ENCODE measurements around the gene EIF2S2.

EIF2S2 gene

DNA sequence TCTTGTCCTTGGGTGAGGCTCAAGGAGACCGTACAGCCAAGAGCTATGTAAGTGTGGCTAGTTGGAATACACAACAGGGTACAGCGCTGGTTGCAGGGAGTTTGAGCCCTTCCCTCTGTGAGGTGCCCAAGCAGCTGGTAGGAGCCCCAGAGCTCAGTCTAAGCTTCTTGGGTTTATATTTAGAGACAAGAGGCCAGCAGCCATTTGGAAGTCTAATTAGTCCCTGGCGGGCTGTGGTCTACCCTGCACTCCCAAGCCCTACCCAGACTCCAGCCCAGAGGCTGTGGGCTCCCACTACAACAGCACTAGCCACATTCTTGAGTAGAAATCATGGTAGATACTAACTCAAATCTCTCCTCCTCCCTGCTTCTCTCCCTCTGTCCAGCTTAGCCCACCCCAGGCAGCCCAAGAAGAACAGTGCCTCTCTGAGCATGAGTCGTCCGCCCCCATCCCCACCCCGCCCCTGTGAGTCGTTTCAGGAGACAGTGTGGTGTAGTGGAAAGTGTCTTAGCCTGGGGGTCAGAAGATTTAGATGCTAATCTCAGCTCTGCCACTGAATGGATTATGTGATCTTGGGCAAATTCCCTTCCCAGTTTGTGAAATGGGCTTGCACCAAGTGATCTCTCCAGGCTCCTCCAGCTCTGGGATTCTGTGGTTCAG lies 37.8 kb downstream of the EIF2S2 start:
- no peak overlapping the region for H3K27ac ChIP-seq
- TF ChIP-seq, protein P1, sequence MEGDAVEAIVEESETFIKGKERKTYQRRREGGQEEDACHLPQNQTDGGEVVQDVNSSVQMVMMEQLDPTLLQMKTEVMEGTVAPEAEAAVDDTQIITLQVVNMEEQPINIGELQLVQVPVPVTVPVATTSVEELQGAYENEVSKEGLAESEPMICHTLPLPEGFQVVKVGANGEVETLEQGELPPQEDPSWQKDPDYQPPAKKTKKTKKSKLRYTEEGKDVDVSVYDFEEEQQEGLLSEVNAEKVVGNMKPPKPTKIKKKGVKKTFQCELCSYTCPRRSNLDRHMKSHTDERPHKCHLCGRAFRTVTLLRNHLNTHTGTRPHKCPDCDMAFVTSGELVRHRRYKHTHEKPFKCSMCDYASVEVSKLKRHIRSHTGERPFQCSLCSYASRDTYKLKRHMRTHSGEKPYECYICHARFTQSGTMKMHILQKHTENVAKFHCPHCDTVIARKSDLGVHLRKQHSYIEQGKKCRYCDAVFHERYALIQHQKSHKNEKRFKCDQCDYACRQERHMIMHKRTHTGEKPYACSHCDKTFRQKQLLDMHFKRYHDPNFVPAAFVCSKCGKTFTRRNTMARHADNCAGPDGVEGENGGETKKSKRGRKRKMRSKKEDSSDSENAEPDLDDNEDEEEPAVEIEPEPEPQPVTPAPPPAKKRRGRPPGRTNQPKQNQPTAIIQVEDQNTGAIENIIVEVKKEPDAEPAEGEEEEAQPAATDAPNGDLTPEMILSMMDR (IDR thresholded peaks at IDR 0.05; ENCODE audit: low read depth, low read length, missing control alignments), result no peak
- H3K27me3 ChIP-seq (replicated peaks), result no peaks in the 10 kb centered on the region
- peaks cover 14% of the 10 kb centered on the region for H3K36me3 ChIP-seq (replicated peaks)
- in situ Hi-C loops (cut with HindIII; ENCODE audit: low pct_ligation_motif_present, low sequenced_read_pairs), result no loop called here
- DNase-seq, result no peak
- H3K4me3 ChIP-seq (ENCODE audit: low read depth, low read length), result no peak overlapping the region

DNA sequence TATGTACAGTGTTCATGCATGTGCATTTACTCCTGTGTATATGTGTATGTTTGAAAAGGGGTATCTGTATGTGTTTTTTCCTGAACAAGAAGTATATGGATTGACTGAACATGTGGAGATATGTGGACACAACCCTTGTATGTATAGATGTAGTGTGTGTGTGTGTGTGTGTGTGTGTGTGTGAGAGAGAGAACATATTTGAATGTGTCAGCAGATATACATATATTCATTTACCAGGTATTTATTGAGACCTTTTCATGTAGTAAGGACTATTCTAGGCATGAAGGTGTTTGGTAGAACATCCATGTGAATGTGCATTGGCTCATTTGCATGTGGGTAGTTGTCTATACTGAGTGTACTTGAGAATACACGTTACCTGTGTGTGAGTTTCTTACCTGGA lies 39.3 kb downstream of the EIF2S2 start:
- TF ChIP-seq, protein P1 (IDR thresholded peaks at IDR 0.05; ENCODE audit: low read depth, low read length, missing control alignments), result no peak
- no peak overlapping the region for H3K4me3 ChIP-seq (ENCODE audit: low read depth, low read length)
- in situ Hi-C loops (cut with HindIII; ENCODE audit: low pct_ligation_motif_present, low sequenced_read_pairs), result no loop called here
- no peaks in the 10 kb centered on the region for H3K27me3 ChIP-seq (replicated peaks)
- H3K36me3 ChIP-seq (replicated peaks), result peaks cover 11% of the 10 kb centered on the region
- no peak for DNase-seq
- H3K27ac ChIP-seq, result no peak overlapping the region

DNA sequence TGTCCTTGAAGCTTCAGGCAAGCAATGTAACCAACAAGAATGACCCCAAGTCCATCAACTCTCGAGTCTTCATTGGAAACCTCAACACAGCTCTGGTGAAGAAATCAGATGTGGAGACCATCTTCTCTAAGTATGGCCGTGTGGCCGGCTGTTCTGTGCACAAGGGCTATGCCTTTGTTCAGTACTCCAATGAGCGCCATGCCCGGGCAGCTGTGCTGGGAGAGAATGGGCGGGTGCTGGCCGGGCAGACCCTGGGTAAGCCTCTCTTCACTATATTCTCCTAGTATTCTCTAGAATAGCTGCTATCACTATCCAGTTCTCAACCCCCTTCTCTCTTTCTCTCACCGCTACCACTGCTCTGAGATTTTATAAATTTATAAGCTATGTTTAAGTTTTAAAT lies 40.0 kb downstream of the EIF2S2 start:
- H3K27me3 ChIP-seq (replicated peaks), result no peaks in the 10 kb centered on the region
- DNase-seq, result no peak
- no peak overlapping the region for H3K27ac ChIP-seq
- H3K4me3 ChIP-seq (ENCODE audit: low read depth, low read length), result no peak overlapping the region
- in situ Hi-C loops (cut with HindIII; ENCODE audit: low pct_ligation_motif_present, low sequenced_read_pairs), result no loop called here
- TF ChIP-seq, protein P1 (IDR thresholded peaks at IDR 0.05; ENCODE audit: low read depth, low read length, missing control alignments), result no peak
- peaks cover 4% of the 10 kb centered on the region for H3K36me3 ChIP-seq (replicated peaks)

DNA sequence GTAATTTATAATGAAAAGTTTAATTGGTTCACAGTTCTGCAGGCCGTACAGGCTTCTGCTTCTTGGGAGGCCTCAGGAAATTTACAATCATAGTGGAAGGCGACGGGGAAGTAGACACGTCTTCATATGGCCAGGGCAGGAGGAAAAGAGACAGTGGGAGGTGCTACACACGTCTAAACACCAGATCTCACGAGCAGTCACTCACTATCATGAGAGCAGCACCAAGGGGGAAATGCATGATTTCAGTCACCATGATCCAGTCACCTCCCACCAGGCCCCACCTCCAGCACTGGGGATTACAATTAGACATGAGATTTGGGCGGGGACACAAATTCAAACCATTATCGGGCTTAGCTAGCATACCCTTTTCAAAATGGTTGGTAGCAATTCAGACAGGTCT lies 41.2 kb downstream of the EIF2S2 start:
- no peak for DNase-seq
- in situ Hi-C loops (cut with HindIII; ENCODE audit: low pct_ligation_motif_present, low sequenced_read_pairs), result no loop called here
- Histone ChIP-seq H3K4me3 (ENCODE audit: low read depth, low read length) (no peak overlapping the region), H3K27ac (no peak overlapping the region), H3K36me3 (replicated peaks) (peaks cover 4% of the 10 kb centered on the region), H3K27me3 (replicated peaks) (no peaks in the 10 kb centered on the region)
- TF ChIP-seq, protein P1 (IDR thresholded peaks at IDR 0.05; ENCODE audit: low read depth, low read length, missing control alignments), result no peak

DNA sequence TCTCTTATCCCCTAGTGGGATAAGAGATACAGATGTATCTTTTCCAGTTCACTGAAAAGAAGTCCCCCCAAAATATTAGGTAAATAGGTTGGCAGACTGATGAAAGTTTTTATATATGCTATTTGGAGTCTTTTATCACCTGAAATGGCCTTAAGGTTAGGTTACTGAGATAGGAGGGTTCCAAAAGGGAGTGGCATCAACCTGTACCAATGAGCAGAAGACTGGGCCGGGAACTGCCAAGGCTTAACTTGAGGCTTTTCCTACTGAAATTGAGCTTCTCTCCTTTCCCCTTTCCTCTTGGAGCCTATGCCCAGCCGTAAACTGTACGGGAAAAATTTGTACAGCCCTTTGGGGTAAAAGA lies 42.0 kb downstream of the EIF2S2 start:
- in situ Hi-C loops (cut with HindIII; ENCODE audit: low pct_ligation_motif_present, low sequenced_read_pairs), result no loop called here
- no peak for DNase-seq

More for the DNA sequence above, 42.0 kb downstream of the EIF2S2 start:
- TF ChIP-seq, protein P1 (IDR thresholded peaks at IDR 0.05; ENCODE audit: low read depth, low read length, missing control alignments), result no peak
- H3K27ac ChIP-seq, result no peak overlapping the region
- no peaks in the 10 kb centered on the region for H3K27me3 ChIP-seq (replicated peaks)
- H3K36me3 ChIP-seq (replicated peaks), result peaks cover 4% of the 10 kb centered on the region
- no peak overlapping the region for H3K4me3 ChIP-seq (ENCODE audit: low read depth, low read length)

Data from brain microvascular endothelial cell (primary cell).